Smooth muscle cell (in vitro differentiated cells): ENCODE measurements around the gene PON2. TPM values are rescaled to one million over a fixed set of nuclear protein-coding genes. Genes with fewer than 3 reads are reported as not detected.

Experiments
- DNase-seq: peaks from one replicate; lab custom pipeline; 2025; ENCODE audit not compliant: unreplicated experiment; lab: John Stamatoyannopoulos, UW
- H2AFZ ChIP-seq: fragments of 200-600 bp; sonication (generic); 2 replicates; pipeline ENCODE4 v1.6.0; 2016; ENCODE audit warnings: antibody characterized with exemption, low read depth, mild to moderate bottlenecking
- H3F3A ChIP-seq: fragments of 200-600 bp; sonication (generic); 2 replicates; pipeline ENCODE4 v1.6.0; 2017; ENCODE audit warnings: antibody characterized with exemption, low read depth
- H3K27ac ChIP-seq: fragments of 200-600 bp; sonication (generic); 2 replicates; pipeline ENCODE4 v1.5.1; 2016; ENCODE audit warnings: low read depth, mild to moderate bottlenecking
- H3K27me3 ChIP-seq: fragments of 200-600 bp; sonication (generic); 2 replicates; pipeline ENCODE4 v1.6.1; 2016; ENCODE audit warnings: low read depth, mild to moderate bottlenecking
- H3K36me3 ChIP-seq: fragments of 200-600 bp; sonication (generic); 2 replicates; pipeline ENCODE4 v1.5.1; 2016; ENCODE audit warnings: low read depth
- H3K4me1 ChIP-seq: fragments of 200-600 bp; sonication (generic); 2 replicates; pipeline ENCODE4 v1.5.1; 2016; ENCODE audit warnings: low read depth
- H3K4me2 ChIP-seq: fragments of 200-600 bp; sonication (generic); 2 replicates; pipeline ENCODE4 v1.6.0; 2016; ENCODE audit warnings: mild to moderate bottlenecking
- H3K4me3 ChIP-seq: fragments of 200-600 bp; sonication (generic); 2 replicates; pipeline ENCODE4 v1.5.1; 2016; ENCODE audit warnings: mild to moderate bottlenecking
- H3K79me2 ChIP-seq: fragments of 200-600 bp; sonication (generic); 2 replicates; pipeline ENCODE4 v1.6.0; 2016; ENCODE audit warnings: low read depth, mild to moderate bottlenecking
- H3K9ac ChIP-seq: fragments of 200-600 bp; sonication (generic); 2 replicates; pipeline ENCODE4 v1.6.0; 2016; ENCODE audit warnings: low read depth
- H3K9me3 ChIP-seq: fragments of 200-600 bp; sonication (generic); replicated peaks from 2 replicates; pipeline ENCODE4 v1.5.1; 2016; ENCODE audit warnings: low read depth
- H4K20me1 ChIP-seq: fragments of 200-600 bp; sonication (generic); 2 replicates; pipeline ENCODE4 v1.6.0; 2016; ENCODE audit warnings: low read depth
- WGBS: methylation state at CpG from one replicate; pipeline ENCODE4 v1.1.7; 2016; ENCODE audit warnings: low lambda C conversion rate; 5-methylcytosine and 5-hydroxymethylcytosine counted together
- polyA plus RNA-seq: library from polyadenylated mRNA; unstranded; fragments of >200 nt; fragmentation: Nextera tagmentation; extraction: Ambion mirVana; gene quantifications from 2 replicates; pipeline ENCODE4 v1.2.1, GENCODE V29; 2016
- total RNA-seq: library from RNA; depleted of rRNA; stranded (reverse); fragments of >200 nt; gene quantifications from 2 replicates; pipeline ENCODE4 v1.2.3, GENCODE V29; 2014
- TF ChIP-seq, protein P1 (sequence below): fragments of 200-600 bp; sonication (generic); IDR thresholded peaks from 2 replicates; pipeline ENCODE4 v1.5.1; 2017; ENCODE audit warnings: borderline replicate concordance, mild to moderate bottlenecking, antibody characterized with exemption; ENCODE audit not compliant: insufficient read depth, poor library complexity, severe bottlenecking

Gene PON2
- total and polyA plus RNA-seq, 2 experiments from 2014 or later = 74.7 to 116 TPM

DNA sequence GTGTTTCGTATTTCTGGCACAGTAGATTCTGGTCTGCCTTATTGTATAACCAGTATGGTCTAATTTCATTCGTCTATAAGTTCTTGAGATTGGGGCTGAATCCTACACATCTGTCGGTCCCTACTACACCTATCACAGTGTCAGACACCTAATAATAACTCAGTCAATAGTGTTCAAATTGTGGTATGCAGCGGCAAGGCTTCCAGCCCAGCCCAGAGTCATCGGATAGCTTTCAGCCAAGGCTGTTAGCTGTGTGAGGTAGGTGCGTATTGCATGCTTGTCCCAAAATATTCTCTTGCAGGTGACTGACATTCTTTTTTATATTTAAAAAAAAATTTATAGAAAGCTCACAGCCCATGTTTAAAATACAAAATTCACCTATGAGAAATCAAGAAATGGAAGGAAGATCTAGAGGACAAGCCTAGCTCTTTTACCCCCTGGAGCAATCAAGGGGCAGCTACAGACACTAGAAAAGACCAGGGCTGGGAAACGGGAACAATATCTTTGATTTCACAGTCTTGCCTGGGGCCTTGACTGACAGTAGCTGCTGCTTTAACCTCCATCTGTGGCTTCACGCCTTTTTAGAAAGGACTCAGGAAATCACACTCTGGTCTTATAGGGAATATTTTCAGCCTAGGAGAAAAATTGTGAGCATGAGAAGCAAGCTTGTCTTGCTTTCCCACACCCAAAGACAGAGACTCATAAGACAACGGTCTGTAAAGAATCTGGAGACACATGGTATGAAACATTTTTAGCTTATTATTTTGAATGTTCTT is 41.4 kb upstream of the PON2 start:
- DNase-seq = no peak
- TF ChIP-seq, protein P1, sequence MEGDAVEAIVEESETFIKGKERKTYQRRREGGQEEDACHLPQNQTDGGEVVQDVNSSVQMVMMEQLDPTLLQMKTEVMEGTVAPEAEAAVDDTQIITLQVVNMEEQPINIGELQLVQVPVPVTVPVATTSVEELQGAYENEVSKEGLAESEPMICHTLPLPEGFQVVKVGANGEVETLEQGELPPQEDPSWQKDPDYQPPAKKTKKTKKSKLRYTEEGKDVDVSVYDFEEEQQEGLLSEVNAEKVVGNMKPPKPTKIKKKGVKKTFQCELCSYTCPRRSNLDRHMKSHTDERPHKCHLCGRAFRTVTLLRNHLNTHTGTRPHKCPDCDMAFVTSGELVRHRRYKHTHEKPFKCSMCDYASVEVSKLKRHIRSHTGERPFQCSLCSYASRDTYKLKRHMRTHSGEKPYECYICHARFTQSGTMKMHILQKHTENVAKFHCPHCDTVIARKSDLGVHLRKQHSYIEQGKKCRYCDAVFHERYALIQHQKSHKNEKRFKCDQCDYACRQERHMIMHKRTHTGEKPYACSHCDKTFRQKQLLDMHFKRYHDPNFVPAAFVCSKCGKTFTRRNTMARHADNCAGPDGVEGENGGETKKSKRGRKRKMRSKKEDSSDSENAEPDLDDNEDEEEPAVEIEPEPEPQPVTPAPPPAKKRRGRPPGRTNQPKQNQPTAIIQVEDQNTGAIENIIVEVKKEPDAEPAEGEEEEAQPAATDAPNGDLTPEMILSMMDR = no peak
- 73% methylated on average over 9 of the region's 9 CpGs for WGBS
- Histone ChIP-seq H3K9me3 (no peaks in the 10 kb centered on the region), H3K9ac (no peak overlapping the region), H3K27me3 (no peaks in the 10 kb centered on the region), H3F3A (peaks cover 12% of the 10 kb centered on the region), H3K27ac (no peak overlapping the region), H3K4me2 (peak overlapping the region; percentile 64), H3K79me2 (no peaks in the 10 kb centered on the region), H3K36me3 (no peaks in the 10 kb centered on the region), H3K4me3 (peak overlapping the region; percentile 14), H4K20me1 (no peaks in the 10 kb centered on the region), H2AFZ (peak overlapping the region; percentile 65), H3K4me1 (peaks cover 34% of the 10 kb centered on the region)

GRCh38 chr7:95473276-95473985 is 38.6 kb upstream of the PON2 start:
- Histone ChIP-seq H3K9ac (no peak overlapping the region), H3K4me3 (no peak overlapping the region), H4K20me1 (no peaks in the 10 kb centered on the region), H3K27ac (no peak overlapping the region), H3F3A (peaks cover 12% of the 10 kb centered on the region), H3K4me1 (peaks cover 52% of the 10 kb centered on the region), H3K36me3 (no peaks in the 10 kb centered on the region), H2AFZ (no peak overlapping the region), H3K27me3 (no peaks in the 10 kb centered on the region), H3K79me2 (no peaks in the 10 kb centered on the region), H3K9me3 (no peaks in the 10 kb centered on the region), H3K4me2 (peak overlapping the region; percentile 59)
- no peak for DNase-seq
- 72% methylated on average over 9 of the region's 9 CpGs for WGBS
- TF ChIP-seq, protein P1 = no peak

- H3K4me2 ChIP-seq = peak overlapping the region; percentile 59
- no peak overlapping the region for H3K27ac ChIP-seq
- peaks cover 12% of the 10 kb centered on the region for H3F3A ChIP-seq
- H3K9me3 ChIP-seq = no peaks in the 10 kb centered on the region
- no peaks in the 10 kb centered on the region for H3K27me3 ChIP-seq
- H2AFZ ChIP-seq = peak overlapping the region; percentile 9
- H4K20me1 ChIP-seq = no peaks in the 10 kb centered on the region
- no peaks in the 10 kb centered on the region for H3K36me3 ChIP-seq
- H3K79me2 ChIP-seq = no peaks in the 10 kb centered on the region
- DNase-seq = no peak
- H3K4me1 ChIP-seq = peaks cover 51% of the 10 kb centered on the region
- TF ChIP-seq, protein P1 = no peak
- H3K9ac ChIP-seq = no peak overlapping the region
- H3K4me3 ChIP-seq = no peak overlapping the region
- 14% methylated on average over 8 of the region's 8 CpGs for WGBS
Observed at GRCh38 chr7:95472581-95473161, 37.8 kb upstream of the PON2 start.
